Hepatocyte (in vitro differentiated cells): ENCODE data around the gene HSD17B8. TPM values are rescaled to one million over a fixed set of nuclear protein-coding genes. Genes with fewer than 3 reads are reported as not detected.

ENCODE experiments used
- DNase-seq: peaks from one replicate; pipeline ENCODE4 v3.0.0-alpha.2; 2016; ENCODE audit warnings: low spot score
- H2AFZ ChIP-seq: fragments of 200-600 bp; sonication (generic); 2 replicates; pipeline ENCODE4 v1.6.0; 2016; ENCODE audit warnings: antibody characterized with exemption, mild to moderate bottlenecking
- H3K27ac ChIP-seq: fragments of 200-600 bp; sonication (generic); 2 replicates; pipeline ENCODE4 v1.5.1; 2016; ENCODE audit warnings: mild to moderate bottlenecking
- H3K27me3 ChIP-seq: fragments of 200-600 bp; sonication (generic); 2 replicates; pipeline ENCODE4 v1.6.1; 2016
- H3K36me3 ChIP-seq: fragments of 200-600 bp; sonication (generic); replicated peaks from 2 replicates; pipeline ENCODE4 v1.5.1; 2016; ENCODE audit warnings: low read depth; ENCODE audit not compliant: insufficient read depth
- H3K4me1 ChIP-seq: fragments of 200-600 bp; sonication (generic); 2 replicates; pipeline ENCODE4 v1.5.1; 2016; ENCODE audit warnings: mild to moderate bottlenecking, moderate library complexity; ENCODE audit not compliant: insufficient read depth
- H3K4me2 ChIP-seq: fragments of 200-600 bp; sonication (generic); 2 replicates; pipeline ENCODE4 v1.6.0; 2016
- H3K4me3 ChIP-seq: fragments of 200-600 bp; sonication (generic); 2 replicates; pipeline ENCODE4 v1.5.1; 2016; ENCODE audit warnings: mild to moderate bottlenecking
- H3K79me2 ChIP-seq: fragments of 200-600 bp; sonication (generic); 2 replicates; pipeline ENCODE4 v1.6.0; 2017; ENCODE audit warnings: mild to moderate bottlenecking
- H3K9me2 ChIP-seq: fragments of 200-600 bp; sonication (generic); replicated peaks from 2 replicates; pipeline ENCODE4 v1.6.0; 2017; ENCODE audit warnings: mild to moderate bottlenecking; ENCODE audit not compliant: insufficient read depth
- H3K9me3 ChIP-seq: fragments of 200-600 bp; sonication (generic); 2 replicates; pipeline ENCODE4 v1.5.1; 2016; ENCODE audit warnings: low read depth, mild to moderate bottlenecking
- H4K20me1 ChIP-seq: fragments of 200-600 bp; sonication (generic); 2 replicates; pipeline ENCODE4 v1.6.0; 2016; ENCODE audit warnings: mild to moderate bottlenecking; ENCODE audit not compliant: insufficient read depth, poor library complexity, severe bottlenecking
- CTCF ChIP-seq: fragments of 200-600 bp; sonication (generic); IDR thresholded peaks from 2 replicates; pipeline ENCODE4 v1.5.1; 2016; ENCODE audit warnings: antibody characterized with exemption, mild to moderate bottlenecking; ENCODE audit not compliant: poor library complexity
- EZH2 ChIP-seq: fragments of 200-600 bp; sonication (generic); IDR thresholded peaks from 2 replicates; pipeline ENCODE4 v1.6.1; 2016; ENCODE audit warnings: antibody characterized with exemption, mild to moderate bottlenecking, borderline replicate concordance
- EZH2phosphoT487 ChIP-seq: fragments of 200-600 bp; sonication (generic); IDR thresholded peaks from one replicate; pipeline ENCODE4 v1.6.1; 2018; ENCODE audit warnings: antibody characterized with exemption, mild to moderate bottlenecking, low read depth, moderate library complexity; ENCODE audit not compliant: unreplicated experiment, severe bottlenecking
- WGBS: methylation state at CpG from one replicate; pipeline ENCODE4 v1.1.6; 2016; ENCODE audit warnings: low lambda C conversion rate; ENCODE audit errors: missing lambda C conversion rate; 5-methylcytosine and 5-hydroxymethylcytosine counted together
- polyA plus RNA-seq: library from polyadenylated mRNA; unstranded; fragments of >200 nt; fragmentation: Nextera tagmentation; extraction: Ambion mirVana; gene quantifications from 2 replicates; pipeline ENCODE4 v1.2.1, GENCODE V29; 2016
- total RNA-seq: library from RNA; depleted of rRNA; stranded (reverse); fragments of >200 nt; gene quantifications from 2 replicates; pipeline ENCODE4 v1.2.3, GENCODE V29; 2014

Gene HSD17B8
- total and polyA plus RNA-seq, 2 experiments from 2014 or later, result 6.0 to 12.9 TPM

GRCh38 chr6:33167374-33168283 is 36.8 kb upstream of the HSD17B8 start:
- H3K9me2 ChIP-seq, result no peaks in the 10 kb centered on the region
- no peaks in the 10 kb centered on the region for H3K9me3 ChIP-seq
- 91% methylated on average over 19 of the region's 19 CpGs for WGBS
- no peak overlapping the region for H2AFZ ChIP-seq
- DNase-seq, result no peak
- no peak overlapping the region for H3K4me3 ChIP-seq
- no peaks in the 10 kb centered on the region for H3K4me1 ChIP-seq
- H3K4me2 ChIP-seq, result no peak overlapping the region
- H3K36me3 ChIP-seq, result no peaks in the 10 kb centered on the region
- TF ChIP-seq EZH2phosphoT487, result no peak
- no peak for TF ChIP-seq CTCF
- no peak for TF ChIP-seq EZH2
- H3K27ac ChIP-seq, result no peak overlapping the region
- no peaks in the 10 kb centered on the region for H3K79me2 ChIP-seq
- H3K27me3 ChIP-seq, result no peaks in the 10 kb centered on the region
- no peaks in the 10 kb centered on the region for H4K20me1 ChIP-seq

- H3K4me1 ChIP-seq, result no peaks in the 10 kb centered on the region
- no peaks in the 10 kb centered on the region for H3K9me2 ChIP-seq
- no peaks in the 10 kb centered on the region for H3K36me3 ChIP-seq
- H3K9me3 ChIP-seq, result no peaks in the 10 kb centered on the region
- no peak overlapping the region for H2AFZ ChIP-seq
- no peaks in the 10 kb centered on the region for H3K27me3 ChIP-seq
- DNase-seq, result no peak
- no peak for TF ChIP-seq EZH2
- TF ChIP-seq CTCF, result no peak
- TF ChIP-seq EZH2phosphoT487, result no peak
- H3K27ac ChIP-seq, result no peak overlapping the region
- H3K79me2 ChIP-seq, result no peaks in the 10 kb centered on the region
- H4K20me1 ChIP-seq, result no peaks in the 10 kb centered on the region
- no peak overlapping the region for H3K4me2 ChIP-seq
- WGBS, result 75% methylated on average over 6 of the region's 6 CpGs
- H3K4me3 ChIP-seq, result no peak overlapping the region
These were observed 36.2 kb upstream of the HSD17B8 start for GRCh38 chr6:33168284-33168601.

- Histone ChIP-seq H3K36me3 (no peaks in the 10 kb centered on the region), H2AFZ (no peak overlapping the region)
These were observed 35.8 kb upstream of the HSD17B8 start for GRCh38 chr6:33168639-33169038.

More at GRCh38 chr6:33168639-33169038, 35.8 kb upstream of the HSD17B8 start:
- 69% methylated on average over 2 of the region's 5 CpGs for WGBS
- H3K9me2 ChIP-seq, result no peaks in the 10 kb centered on the region
- H3K4me3 ChIP-seq, result no peak overlapping the region
- no peak overlapping the region for H3K4me2 ChIP-seq
- no peaks in the 10 kb centered on the region for H3K9me3 ChIP-seq
- H3K79me2 ChIP-seq, result no peaks in the 10 kb centered on the region
- no peak overlapping the region for H3K27ac ChIP-seq
- H4K20me1 ChIP-seq, result no peaks in the 10 kb centered on the region
- no peak for DNase-seq
- no peaks in the 10 kb centered on the region for H3K4me1 ChIP-seq
- no peaks in the 10 kb centered on the region for H3K27me3 ChIP-seq
- no peak for TF ChIP-seq CTCF
- no peak for TF ChIP-seq EZH2phosphoT487
- TF ChIP-seq EZH2, result no peak
